ENCODE data around the gene POFUT2. TPM values are rescaled to one million over a fixed set of nuclear protein-coding genes. Genes with fewer than 3 reads are reported as not detected.

Gene POFUT2, protein sequence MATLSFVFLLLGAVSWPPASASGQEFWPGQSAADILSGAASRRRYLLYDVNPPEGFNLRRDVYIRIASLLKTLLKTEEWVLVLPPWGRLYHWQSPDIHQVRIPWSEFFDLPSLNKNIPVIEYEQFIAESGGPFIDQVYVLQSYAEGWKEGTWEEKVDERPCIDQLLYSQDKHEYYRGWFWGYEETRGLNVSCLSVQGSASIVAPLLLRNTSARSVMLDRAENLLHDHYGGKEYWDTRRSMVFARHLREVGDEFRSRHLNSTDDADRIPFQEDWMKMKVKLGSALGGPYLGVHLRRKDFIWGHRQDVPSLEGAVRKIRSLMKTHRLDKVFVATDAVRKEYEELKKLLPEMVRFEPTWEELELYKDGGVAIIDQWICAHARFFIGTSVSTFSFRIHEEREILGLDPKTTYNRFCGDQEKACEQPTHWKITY
- 10 to 100 TPM; 27.7 to 42.9 (median 38.5) TPM for polyA plus RNA-seq (ENCODE audit: insufficient read depth in 1 of 5, insufficient read length in 5 of 5, low replicate concordance in 1 of 5)
- long read RNA-seq, donor 1, transcript POFUT2-203 (9 exons, 2,871 nt): major isoform, 6 of 51 reads
- long read RNA-seq, donor 1, partial matches to known transcripts: 14 of 51 reads
- long read RNA-seq, donor 1, other reads (novel, unspliced or antisense): 28 of 51 reads
- long read RNA-seq, donor 2, partial matches to known transcripts: 0 of 4 reads
- long read RNA-seq, donor 2, other reads (novel, unspliced or antisense): 0 of 4 reads
- long read RNA-seq, donor 3, transcript POFUT2-203 (9 exons, 2,871 nt): major isoform, 5 of 9 reads
- long read RNA-seq, donor 3, partial matches to known transcripts: 0 of 9 reads
- long read RNA-seq, donor 3, other reads (novel, unspliced or antisense): 0 of 9 reads
- long read RNA-seq, donor 4, transcript POFUT2-203 (9 exons, 2,871 nt): major isoform, 5 of 5 reads
- long read RNA-seq, donor 4, partial matches to known transcripts: 0 of 5 reads
- long read RNA-seq, donor 4, other reads (novel, unspliced or antisense): 0 of 5 reads
- long read RNA-seq, donor 5, full-length matches to known transcripts: 7 of 7 reads
- long read RNA-seq, donor 5, partial matches to known transcripts: 0 of 7 reads
- long read RNA-seq, donor 5, other reads (novel, unspliced or antisense): 0 of 7 reads
- long read RNA-seq, donor 6, full-length matches to known transcripts: 12 of 12 reads
- long read RNA-seq, donor 6, partial matches to known transcripts: 0 of 12 reads
- long read RNA-seq, donor 6, other reads (novel, unspliced or antisense): 0 of 12 reads
- long read RNA-seq, donor 7, transcript POFUT2-203 (9 exons, 2,871 nt): major isoform, 8 of 149 reads
- long read RNA-seq, donor 7, partial matches to known transcripts: 140 of 149 reads
- long read RNA-seq, donor 7, other reads (novel, unspliced or antisense): 0 of 149 reads
- long read RNA-seq, donor 8, partial matches to known transcripts: 0 of 2 reads
- long read RNA-seq, donor 8, other reads (novel, unspliced or antisense): 0 of 2 reads

DNA sequence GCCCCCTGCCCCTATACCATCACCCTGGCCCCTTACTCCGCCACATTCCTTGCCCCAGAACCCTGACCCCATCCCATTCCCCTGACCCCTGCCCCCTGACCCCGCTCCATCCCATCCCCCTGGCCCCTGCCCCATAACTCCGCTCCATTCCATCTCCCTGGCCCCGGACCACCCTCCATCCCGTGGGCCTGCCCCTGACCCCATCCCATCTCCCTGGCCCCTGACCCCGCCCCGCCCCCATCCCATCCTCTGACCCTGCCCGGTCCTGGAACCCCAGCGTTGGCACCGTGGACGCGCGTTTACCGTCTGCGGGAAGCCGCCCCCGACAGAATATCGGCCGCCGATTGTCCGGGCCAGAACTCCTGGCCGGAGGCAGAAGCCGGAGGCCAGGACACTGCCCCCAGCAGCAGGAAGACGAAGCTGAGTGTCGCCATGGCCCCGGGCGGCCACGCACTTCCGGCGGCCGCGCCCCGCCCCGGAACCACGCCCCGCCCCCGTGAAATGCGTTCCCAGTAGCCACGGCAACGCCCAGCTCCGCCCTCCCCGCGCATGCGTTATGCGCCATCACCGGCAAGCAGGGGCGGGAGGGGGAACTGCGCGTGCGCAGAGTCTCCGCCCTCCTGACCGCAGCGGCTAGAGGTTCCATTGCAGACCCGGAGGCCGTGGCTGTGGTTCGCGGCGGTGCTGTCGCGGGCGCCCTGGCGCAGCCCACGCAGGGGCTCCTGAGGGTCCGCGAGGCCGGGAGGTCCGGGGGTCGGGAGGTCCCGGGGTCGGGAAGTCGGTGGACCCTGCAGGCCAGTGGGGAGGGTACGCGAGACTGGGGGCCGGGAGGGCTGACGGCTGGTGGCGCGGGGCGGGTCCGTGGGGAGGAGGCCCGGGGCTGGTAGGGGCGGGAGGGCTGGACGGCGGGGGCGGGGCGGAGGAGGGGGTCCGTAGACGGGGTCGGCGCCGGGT, at the start of gene POFUT2:
POFUT2 (minus strand) TSS at position 458 of the 954 bp plus-strand sequence; CDS start at position 434, 24 bp downstream.
- DNase-seq: peak; percentile 97 to 98

DNA sequence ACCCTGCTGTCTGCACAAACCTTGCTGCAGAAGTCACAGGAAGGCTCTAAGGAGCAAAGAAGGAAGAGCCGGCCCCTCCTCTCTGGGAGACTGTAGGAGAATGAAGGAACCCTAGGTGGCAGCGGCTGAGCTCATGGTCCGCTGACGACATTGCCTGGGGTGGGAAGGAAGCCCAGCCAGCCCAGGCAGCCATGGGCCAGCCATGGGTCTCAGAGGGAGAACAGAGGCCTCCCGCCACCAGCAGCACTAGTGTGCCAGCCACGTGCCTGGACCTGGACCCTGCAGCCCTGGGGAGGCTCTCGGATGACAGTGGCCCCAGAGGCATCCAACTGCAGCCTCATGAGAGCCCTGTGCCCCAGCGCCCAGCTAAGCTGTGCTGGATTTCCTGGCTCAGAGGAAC, 49.2 kb upstream of the POFUT2 start:
- no peak for DNase-seq

DNA sequence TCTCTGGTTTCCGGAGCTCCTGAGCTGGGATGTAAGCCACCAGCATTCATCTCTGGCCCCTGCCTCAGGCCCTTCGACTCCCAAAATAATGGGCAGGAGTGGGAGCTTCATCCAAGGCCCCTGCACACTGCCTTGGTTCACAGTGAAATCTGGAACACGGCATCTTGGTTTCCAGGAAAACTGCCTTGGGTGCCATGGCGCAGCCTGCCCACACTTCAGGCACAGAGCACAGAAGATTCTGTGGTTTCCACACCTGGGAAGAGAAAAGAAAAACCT, 48.8 kb upstream of the POFUT2 start:
- no peak for DNase-seq

DNA sequence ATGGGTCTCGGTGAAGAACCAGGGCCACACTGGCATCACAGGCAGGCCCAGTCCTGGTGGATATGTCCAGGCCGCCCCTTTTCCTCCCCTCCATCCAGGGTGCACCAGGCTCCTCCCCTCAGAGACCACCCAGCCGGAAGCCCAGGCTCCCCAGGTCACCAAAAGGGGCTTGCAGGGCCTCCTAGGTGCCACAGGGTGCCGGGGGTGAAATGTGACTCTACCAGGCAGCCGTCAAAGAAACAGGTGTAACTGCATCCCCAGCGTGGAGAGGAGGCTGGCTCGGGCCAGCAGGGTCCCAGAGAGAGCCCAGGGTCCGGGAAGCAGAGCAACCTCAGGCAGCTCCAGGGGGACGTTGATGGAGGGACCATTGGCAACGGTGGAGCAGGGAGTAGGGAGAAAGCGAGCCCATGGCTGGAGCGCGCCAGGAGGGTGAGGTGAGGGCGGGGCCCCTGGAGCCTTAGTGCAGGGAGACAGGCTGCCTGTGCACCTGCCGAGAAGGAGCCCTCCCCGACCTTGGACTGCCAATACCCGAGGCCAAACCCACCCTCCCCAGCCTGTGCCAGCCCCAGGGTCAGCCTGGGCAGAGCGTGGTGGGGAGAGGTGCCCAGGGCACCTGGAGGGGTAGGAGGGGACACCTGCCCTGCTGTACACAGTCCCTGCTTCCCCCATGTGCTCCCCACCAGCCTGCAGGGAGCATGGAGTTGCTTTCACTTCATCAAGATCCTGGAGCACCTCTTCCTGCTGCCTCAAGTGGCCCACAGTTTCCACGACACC, 48.3 kb upstream of the POFUT2 start:
- no peak for DNase-seq

DNA sequence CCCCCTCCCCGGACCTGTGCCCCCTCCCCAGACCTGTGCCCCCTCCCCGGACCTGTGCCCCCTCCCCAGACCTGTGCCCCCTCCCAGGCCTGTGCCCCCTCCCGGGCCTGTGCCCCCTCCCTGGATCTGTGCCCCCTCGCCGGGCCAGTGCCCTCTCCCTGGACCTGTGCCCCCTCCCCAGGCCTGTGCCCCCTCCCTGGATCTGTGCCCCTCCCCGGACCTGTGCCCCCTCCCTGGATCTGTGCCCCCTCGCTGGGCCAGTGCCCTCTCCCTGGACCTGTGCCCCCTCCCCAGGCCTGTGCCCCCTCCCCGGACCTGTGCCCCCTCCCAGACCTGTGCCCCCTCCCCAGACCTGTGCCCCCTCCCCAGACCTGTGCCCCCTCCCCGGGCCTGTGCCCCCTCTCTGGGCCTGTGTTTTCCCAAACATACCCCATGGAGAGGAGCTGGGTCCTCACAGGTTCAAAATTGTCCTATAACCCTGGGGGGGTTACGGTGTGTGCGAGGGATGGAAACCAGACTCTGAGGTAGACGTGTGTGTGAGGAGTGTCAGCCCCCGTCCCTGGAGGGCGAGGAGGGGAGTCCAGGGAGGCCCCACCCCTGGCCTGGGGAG, 47.6 kb upstream of the POFUT2 start:
- no peak for DNase-seq

DNA sequence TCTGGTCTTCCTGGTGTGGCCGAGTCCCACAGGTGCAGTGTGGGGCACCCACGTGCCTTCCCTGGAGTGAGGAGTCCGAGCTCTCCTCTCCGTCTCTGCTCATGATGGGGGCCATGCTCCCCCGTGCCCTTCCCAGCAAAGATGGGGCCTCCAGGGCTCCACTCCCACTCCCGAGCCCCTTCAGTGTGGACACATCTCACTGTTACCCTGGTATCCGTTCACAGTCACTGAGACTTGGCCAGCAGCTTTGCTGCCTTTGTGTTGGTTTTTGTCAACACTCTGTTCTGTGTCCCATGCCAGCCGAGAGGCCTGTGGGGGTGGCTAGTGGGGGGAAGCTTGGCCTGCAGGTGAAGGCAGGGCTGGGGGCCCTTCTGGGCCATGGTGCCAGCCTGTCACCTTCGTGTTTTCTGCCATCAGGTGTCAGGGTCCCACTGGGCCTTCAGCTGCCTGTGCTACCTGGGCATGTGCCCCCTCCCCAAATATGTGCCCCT, 46.9 kb upstream of the POFUT2 start:
- DNase-seq: no peak

DNA sequence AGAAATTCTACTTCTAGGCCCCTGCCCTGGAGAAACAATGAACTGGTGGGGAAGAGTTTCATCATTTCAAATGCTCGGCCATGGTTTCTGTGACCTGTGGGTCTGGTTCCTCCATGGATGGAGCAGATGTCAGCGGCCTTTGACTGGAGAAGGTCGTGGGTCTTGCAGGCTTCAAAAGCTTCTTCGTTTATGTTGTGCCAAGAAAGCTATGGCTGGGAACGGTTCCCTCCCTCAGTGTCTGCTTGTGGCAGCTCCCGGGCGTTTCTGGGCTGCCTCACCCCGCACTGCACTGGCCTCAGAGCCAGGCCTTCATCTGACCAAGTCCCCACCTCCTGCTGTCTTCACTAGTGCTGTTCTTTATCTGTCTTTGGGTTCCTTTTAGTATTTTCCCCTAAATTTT, 46.4 kb upstream of the POFUT2 start:
- no peak for DNase-seq

DNA sequence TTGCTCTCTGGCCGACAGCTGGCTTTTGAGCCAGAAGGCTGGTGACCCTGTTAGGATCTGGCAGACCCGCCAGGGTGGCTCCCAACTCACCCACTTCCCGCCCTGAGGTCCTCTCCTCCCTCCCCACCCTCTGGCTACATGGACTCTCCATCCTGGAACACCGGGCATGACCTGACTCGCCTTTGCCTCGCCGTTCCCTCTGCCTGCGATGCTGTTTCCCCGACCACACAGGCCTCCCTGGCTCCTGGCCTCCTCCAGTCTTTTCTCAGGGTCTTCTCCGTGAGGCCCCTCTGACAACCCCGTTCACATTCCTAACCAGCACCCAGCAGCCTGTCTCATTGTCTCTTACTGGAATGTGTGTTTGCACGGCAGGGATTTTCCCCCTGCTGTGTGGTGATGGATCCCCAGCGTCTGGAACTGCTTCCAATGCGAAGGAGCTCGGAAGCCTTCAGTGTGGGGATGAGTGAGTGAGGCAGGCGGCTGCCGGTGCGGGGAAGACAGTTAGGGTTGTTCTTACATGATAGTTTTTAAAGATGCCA, 46.0 kb upstream of the POFUT2 start:
- no peak for DNase-seq

DNA sequence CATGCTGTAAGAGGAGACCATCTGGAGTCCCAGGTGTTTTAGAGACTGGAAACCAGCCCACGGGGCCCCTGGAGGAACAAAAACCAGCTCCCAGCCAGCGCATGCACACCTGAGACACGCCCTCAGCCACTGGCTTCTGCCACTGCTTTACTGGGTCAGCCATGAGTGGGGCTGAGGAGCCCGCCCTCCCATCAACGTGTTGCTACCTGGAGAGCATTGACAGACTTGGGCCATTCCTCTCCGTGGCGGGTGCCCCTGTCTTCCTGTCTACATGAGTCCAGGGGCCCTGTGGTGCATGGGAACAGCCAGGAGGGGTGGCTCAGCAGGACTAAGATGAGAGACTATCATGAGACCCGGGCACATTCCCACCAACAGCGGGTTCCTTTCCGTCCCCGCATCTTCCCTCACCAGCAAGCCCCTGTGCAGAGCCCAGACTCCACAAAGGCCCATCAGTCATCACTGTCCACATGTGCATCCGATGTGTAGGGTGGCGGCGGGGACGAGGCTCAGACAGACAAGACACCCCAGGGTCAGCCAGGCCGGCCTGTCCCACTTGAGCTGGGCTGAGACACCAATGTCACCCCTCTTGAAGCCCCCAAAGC, 45.4 kb upstream of the POFUT2 start:
- DNase-seq: no peak

DNA sequence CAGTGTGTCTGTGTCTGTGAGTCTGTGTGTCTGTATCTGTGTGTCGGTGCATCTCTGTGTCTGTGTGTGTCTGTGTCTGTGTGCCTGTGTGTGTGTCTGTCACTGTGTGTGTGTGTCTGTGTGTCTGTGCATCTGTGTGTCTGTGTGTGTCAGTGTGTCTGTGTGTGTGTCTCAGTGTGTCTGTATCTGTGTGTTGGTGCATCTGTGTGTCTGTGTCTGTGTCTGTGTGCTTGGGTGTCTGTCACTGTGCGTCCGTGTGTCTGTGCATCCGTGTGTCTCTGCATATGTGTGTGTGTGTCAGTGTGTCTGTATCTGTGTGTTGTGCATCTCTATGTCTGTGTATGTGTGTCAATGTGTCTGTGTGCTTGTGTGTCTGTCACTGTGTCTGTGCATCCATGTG, 44.7 kb upstream of the POFUT2 start:
- DNase-seq: no peak

DNA sequence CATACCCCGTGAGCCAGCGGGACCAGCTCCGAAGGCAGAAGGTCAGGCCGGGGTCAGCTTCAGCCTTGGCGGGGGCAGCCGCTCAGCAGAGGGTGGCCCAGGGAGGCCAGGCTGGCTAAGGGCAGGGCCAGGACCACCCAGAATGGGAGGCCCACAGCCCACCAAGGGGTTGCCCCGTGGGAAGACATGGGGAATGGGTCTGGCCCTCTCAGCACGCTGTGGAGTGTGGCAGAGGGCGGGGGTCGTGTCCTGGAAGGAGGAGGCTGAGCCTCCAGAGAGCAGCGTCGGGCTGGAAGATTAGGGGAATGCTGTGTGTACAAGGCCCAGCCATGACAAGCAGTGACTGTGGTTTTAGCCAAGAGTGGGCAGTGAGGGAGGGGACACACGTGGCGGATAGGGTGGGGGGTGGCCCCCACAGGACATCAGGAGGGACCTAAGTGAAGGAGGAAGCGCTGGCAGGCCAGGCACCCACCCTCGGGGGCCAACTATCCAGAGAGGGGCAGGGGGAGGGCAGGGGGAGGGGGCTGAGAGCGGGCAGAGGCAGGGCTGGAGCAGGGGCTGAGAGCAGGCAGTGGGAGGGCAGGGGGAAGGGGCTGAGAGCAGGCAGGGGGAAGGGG, 43.9 kb upstream of the POFUT2 start:
- no peak for DNase-seq

DNA sequence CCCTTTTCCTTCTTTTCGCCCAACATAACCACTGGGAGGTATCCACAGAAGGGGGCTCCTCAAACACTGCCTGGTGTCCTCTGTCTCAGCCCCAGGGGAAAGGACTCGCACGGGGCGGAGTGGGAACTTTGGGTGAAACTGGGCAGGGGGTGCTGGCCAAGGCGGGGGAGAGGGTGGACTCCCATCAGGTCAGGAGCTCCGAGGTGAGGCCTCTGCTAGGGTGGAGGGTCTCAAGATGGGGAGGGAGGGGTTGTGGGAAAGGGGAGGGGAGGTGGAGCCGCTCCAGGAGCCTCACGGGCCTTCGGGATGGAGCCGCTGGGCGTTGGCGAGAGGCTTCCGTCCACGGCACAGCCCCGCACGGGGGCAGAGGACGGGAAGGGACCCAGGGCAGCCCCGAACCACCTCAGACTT, 43.2 kb upstream of the POFUT2 start:
- no peak for DNase-seq

DNA sequence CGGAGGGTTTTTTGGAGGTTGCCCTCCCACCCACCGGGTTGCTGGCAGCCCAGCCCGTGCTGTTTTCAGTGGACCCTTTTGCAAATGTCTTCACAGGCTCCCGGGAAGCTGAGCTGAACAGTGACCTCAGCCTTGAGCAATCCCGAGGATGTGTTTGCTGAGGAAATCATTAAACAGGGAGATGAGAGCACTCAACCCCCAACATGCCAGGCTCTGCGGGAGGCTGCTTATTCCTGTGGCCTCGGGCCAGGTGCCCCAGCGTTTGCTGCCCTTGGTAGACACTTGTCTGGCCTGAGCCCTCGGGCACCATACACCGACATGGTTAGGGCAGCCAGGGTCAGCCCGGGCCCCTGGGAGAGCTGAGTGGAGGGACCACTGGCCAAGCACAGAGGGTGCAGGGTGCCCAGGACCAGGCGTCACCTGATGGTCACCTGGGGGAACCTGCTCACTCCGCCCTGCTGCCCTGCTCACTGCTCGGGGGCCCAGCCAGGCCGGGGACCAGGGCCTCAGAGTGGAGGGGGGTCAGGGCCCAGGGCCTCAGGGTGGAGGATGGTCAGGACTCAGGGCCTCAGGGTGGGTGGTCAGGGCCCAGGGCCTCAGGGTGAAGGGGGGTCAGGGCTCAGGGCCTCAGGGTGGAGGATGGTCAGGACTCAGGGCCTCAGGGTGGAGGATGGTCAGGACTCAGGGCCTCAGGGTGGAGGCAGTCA, 42.5 kb upstream of the POFUT2 start:
- peak; percentile 70 to 72 for DNase-seq

DNA sequence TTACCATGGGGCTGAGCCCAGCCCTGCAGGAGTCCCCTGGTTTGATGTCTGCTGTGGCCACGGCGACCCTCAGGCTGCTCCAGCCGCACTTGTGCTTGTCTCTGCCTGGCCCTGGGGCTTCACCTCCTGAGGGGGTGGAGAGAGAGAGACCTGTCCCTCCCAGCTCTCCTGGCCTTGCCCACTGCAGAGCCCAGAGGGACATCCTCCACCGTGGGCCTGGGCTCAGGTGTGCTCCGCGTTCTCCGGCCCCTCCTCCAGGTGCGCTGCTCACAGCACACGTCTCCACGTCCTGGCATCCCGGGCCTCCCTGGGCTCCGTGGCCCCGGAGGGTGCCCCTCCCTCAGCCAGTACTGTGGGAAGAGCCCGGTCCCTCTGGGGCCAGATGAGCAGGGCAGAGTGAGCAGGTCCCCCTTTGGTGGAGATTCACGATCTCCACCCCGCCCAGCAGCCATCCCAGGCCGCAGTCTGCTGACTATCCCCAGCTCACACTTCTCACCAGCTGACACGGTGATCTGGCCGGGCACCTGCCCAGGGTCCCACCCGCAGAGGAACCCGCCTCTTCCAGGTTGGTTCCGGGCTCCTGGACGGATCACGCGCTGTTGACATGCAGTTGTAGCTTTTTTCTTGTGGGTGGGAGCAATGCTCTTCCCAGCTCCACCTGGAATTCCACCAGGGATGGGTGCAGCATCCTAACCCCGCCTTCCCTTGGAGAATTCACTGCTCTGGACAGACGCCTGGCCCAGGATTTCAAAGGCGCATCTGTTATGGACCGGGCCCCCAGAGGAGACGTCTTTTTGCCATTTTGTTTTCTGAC, 41.8 kb upstream of the POFUT2 start:
- DNase-seq: no peak

DNA sequence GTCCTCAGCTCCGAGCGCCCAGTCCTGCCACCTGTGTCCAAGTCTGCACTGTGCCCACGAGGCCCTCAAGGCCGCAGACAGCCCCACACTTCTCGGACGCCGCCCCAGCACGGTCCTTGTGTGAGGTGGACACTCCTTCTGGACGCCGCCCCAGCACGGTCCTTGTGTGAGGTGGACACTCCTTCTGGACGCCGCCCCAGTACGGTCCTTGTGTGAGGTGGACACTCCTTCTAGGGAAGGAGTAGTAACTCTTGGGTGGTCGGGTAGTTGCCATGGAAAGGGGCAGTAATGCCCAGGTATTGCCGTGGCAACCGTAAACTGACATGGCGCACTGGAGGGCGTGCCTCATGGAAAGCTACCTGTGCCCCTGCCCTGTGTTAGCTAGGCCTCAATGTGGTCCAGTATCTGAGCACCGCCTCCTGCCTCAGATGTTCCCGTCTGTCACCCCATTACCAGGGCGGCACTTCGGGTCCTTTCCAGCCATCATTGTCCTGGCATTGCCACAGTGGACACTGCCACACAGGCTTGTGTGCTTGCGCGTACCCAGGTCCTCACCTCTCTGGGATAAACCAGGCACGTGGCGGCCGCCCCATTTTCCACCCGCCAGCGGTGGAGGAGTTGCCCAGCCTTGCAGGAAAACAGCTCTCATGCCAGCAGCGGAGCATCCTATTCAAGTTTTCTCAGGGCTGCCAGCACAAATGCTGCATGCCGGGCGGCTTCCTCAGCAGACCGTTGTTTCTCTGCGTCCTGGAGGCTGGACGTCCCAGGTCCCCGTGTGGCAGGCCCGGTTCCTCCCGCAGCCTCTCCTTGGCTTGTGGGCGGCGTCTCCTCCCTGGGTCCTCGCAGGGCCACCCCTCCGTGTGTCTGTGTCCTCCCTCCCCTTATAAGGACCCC, 40.8 kb upstream of the POFUT2 start:
- DNase-seq: no peak
